Right ventricle myocardium inferior (tissue), 1 donor: ENCODE results near the gene INTS6. TPM values are rescaled to one million over a fixed set of nuclear protein-coding genes. Genes with fewer than 3 reads are reported as not detected.
A peak's percentile ranks its signal among the peaks of the same experiment; 100 is the strongest.

Experiments
- ATAC-seq: fragments of 200-7000 bp; cut with Tn5 transposase; one replicate; pipeline ENCODE4 v1.9.1; 2020; ENCODE audit warnings: mild to moderate bottlenecking, moderate library complexity
- DNase-seq: peaks from one replicate; pipeline ENCODE4 v3.0.0; 2021; ENCODE audit errors: missing footprints
- intact Hi-C: fragments of 100-400 bp; cut with DNase I; formaldehyde crosslinking; loops from one replicate; pipeline ENCODE4 v1.11.0; 2022
- total RNA-seq: library from RNA; stranded (reverse); fragmentation: NEBNext Ultra II Directional; extraction: Animal tissue kit (Norgen Biotek cat#: 25700); gene quantifications from one replicate; pipeline ENCODE4 v1.2.1, GENCODE V29; 2021
- donor health status: DM: no; HTN: yes; CAD: no; lungs with severe emphysema.

The INTS6 gene
- total RNA-seq, 1 donor from 2014 or later, result 22.7 TPM

DNA sequence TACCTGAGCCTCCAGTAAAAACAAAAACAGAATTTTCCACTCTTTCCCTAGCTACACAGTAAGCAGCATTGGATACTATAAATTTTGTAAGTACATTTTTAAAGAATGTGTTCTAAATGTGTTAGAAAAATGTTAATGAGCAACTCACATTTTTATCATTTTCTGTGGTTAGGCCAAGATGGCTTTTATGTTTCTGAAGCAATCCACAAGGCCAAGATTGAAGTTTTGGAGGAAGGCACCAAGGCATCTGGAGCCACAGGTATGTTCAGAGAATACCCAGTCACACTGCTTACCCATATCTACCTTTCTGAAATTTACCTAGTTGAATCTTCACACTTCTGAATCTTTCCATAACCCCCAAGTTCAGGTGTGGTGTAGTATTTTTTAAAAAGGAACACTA, 91.7 kb downstream of the INTS6 start:
- DNase-seq (no peak), ATAC-seq (no peak)
- intact Hi-C loops, result no loop called here

GRCh38 chr13:51360489-51360888, 92.3 kb downstream of the INTS6 start:
- intact Hi-C loops, result no loop called here
- ATAC-seq (no peak), DNase-seq (no peak)

GRCh38 chr13:51359352-51359751, 93.5 kb downstream of the INTS6 start:
- no peak for DNase-seq
- intact Hi-C loops, result no loop called here
- no peak for ATAC-seq

DNA sequence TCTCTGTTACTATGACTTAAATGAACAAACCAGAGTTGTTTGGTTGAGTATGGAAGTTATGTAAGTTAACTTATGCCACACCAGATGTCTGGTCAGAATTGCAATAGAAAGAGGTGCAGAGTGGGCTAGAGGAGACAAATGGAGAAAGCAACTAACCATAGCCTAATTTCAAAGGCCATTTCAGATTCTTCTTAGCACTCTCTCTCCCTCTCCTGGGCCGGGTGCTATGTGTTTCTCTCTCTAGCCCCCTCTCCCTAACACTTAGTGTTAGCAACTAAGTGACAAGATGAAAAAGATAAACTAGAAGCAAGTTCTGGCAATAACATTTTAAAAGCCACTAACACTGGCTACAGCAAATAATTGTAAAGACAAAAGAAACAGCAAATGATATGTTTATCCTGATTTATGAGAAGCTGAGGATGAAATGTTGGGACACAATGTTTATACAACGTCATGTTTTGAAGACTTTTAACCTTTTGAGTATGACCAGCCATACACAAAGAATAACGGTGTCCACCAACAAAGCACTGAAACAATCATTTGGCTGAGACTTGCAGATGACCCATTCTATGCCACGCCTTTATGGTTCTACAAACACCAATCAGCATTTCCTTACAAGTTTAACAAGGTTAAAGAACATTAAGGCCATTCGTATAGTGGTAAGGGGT, 94.8 kb downstream of the INTS6 start:
- no peak for DNase-seq
- no peak for ATAC-seq
- intact Hi-C loops, result no loop called here

GRCh38 chr13:51355217-51355616, 97.6 kb downstream of the INTS6 start:
- no peak for ATAC-seq
- no peak for DNase-seq
- intact Hi-C loops, result no loop called here

DNA sequence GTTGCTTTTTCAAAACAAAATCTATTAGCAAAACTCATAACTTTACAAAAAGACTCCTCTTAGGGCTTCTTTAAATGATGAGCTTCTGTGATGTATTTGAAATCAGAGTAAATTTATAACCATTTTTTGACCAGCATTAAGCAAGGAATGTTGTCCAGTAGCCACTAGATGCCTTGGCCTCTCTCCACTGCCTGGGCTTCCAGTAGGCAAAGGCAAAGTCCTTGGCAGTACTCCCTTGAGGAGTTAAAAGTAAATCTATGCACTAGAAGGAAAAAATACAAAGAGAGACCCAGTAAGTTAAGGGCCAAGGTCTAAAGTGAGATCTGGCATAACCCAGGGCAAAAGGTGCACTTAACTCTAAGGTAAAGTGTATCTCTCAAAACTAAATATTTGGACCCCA, 103.8 kb downstream of the INTS6 start:
- intact Hi-C loops, result no loop called here
- ATAC-seq (no peak), DNase-seq (no peak)

DNA sequence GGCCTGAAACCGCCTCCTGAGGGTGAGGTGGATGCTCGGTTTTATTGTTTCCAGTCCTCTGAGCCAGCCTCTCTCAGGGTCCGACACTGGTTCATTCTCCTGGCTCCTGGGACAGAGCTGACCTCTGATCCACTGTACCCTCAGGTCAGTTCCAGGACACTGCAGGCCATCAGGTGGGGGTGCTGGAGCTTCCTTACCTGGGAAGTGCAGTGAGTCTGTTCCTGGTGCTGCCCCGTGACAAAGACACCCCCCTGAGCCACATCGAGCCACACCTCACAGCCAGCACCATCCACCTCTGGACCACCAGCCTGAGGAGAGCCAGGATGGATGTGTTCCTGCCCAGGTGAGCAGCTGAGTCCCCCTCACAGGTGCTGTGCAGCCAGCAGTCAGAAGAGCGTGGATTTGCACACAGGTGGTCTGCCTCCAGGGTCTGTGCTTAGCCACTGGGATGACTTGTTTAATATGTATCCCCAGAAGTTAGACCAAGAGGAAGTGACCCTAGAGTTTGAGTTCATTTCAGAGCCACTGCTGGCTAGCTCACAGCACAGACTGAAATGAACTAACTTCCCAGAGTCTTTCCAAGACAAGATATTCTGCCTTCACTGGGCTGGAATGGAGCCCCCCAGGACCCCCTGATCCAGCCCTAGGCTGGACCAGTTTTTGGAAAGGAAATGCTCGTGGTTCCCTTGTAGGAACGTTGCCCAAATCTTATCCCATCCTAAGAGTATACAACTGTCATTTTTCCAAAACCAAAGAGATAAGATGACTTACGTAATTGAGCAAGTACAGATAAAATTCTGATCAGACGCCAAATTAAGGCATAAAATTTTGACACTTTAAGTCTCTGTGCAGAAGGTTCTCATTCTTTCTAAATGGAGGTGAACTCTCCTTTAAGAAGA, 104.5 kb downstream of the INTS6 start:
- no peak for DNase-seq
- intact Hi-C loops, result no loop called here
- ATAC-seq, result peak; percentile 60

DNA sequence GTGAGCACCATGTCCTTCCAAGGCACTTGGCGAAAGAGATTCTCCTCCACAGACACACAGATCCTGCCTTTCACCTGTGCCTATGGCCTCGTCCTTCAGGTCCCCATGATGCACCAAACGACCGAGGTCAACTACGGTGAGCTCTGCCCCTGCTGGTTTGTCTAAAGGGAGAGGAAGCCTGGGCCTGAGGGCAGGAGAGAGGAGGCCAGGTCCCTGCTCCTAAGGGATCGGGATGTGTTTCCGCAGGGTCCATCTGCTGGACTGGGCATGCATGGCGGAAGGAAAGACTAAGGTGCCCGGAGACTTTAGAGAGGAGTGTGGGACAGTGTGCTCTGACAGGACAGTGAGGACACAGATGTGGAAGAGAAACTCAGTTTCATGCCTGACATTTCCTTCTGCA, 105.7 kb downstream of the INTS6 start:
- no peak for ATAC-seq
- no peak for DNase-seq
- intact Hi-C loops, result no loop called here

- ATAC-seq, result no peak
- intact Hi-C loops, result no loop called here
- DNase-seq, result no peak
Measured at GRCh38 chr13:51346397-51346796, 106.4 kb downstream of the INTS6 start.

DNA sequence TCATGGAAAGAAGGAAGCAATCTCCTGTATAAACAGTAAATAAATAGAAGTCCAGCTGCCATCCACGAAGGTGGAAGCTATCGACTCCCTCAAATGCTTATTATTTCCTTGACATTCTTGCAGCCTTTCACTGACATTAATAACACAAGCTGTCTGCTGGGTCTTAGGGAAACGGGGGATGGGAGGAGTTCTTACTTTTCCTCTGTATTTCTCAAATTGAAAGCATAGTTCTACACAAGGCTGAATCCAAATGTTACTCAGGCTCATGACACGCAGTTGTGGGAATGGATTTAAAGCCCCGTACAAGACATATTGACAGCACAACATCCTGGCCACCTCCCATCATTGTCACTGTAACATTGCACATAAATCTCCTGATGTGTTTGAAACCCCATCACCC, 109.4 kb downstream of the INTS6 start:
- intact Hi-C loops, result no loop called here
- no peak for DNase-seq
- ATAC-seq, result no peak

GRCh38 chr13:51342706-51343105, 110.1 kb downstream of the INTS6 start:
- no peak for DNase-seq
- intact Hi-C loops, result no loop called here

GRCh38 chr13:51341791-51342190, 111.0 kb downstream of the INTS6 start:
- DNase-seq (no peak), ATAC-seq (no peak)
- intact Hi-C loops, result no loop called here

More at GRCh38 chr13:51342706-51343105, 110.1 kb downstream of the INTS6 start:
- ATAC-seq, result no peak

- DNase-seq, result no peak
- ATAC-seq, result no peak
- intact Hi-C loops, result no loop called here
Measured at GRCh38 chr13:51341232-51341631, 111.6 kb downstream of the INTS6 start.

- DNase-seq (no peak), ATAC-seq (no peak)
- intact Hi-C loops, result no loop called here
Measured at GRCh38 chr13:51339952-51340732, 112.7 kb downstream of the INTS6 start.

- DNase-seq (no peak), ATAC-seq (no peak)
- intact Hi-C loops, result no loop called here
Measured at GRCh38 chr13:51339354-51339753, 113.5 kb downstream of the INTS6 start, which contains the start of gene SERPINE3. Gene SERPINE3 (plus strand): TSS chr13:51339691. CDS start chr13:51341092, 1,401 bp downstream.

DNA sequence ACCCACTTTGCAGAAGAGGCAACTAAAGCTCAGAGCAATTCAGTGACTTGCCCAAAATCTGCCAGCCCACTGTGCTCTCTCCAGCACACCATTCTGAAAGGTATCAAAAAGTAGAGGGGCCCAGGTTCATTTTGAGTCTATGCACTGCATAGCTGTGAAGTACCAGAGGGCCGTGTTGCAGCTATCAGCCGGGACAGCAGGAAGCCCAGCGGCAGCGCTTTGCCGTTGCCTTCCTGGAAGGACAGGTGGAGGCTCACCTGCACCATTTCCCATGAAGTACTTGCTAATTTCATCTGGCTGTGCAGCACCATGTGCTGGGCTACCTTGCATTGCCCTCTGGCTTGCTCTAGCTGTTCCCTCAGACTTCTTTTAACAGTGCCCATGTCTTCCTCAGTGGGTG, 116.1 kb downstream of the INTS6 start:
- intact Hi-C loops, result no loop called here
- no peak for DNase-seq
- no peak for ATAC-seq

DNA sequence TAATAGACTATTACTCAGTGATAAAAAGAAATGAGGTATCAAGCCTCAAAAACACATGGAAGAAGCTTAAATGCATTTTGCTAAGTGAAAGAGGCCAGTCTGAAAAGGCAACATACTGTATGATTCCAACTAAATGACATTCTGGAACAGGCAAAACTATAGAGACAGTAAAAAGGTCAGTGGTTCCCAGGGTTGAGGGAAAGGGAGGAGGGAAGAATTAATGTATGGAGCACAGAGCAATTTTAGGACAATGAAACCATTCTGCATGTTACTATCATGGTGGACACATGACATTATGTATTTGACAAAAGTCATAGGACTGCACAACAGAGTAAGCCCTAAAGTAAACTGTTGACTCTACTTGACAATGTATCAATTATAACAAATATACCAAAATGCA, 119.0 kb downstream of the INTS6 start:
- intact Hi-C loops, result no loop called here
- ATAC-seq (no peak), DNase-seq (no peak)

DNA sequence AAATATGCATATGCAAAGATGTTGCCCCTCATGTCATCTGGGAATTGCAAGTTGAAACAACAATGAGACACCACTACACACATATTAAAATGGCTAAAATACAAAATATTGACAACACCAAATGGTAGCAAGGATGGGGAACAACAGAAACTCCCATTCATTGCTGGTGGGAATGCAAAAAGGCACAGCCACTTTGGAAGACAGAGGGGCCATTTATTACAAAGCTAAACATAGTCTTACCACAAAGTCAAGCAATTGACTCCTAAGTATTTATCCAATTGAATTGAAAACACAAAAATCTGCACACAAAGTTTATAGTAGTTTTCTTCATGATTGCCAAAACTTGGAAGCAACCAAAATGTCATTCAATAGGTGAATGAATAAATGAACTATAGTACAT, 119.4 kb downstream of the INTS6 start:
- ATAC-seq (no peak), DNase-seq (no peak)
- intact Hi-C loops, result no loop called here

- ATAC-seq, result no peak
- no peak for DNase-seq
- intact Hi-C loops, result no loop called here
Measured at GRCh38 chr13:51332566-51333361, 120.1 kb downstream of the INTS6 start.
